GM21447 (cell line): Measurements from ENCODE around the gene STOML1.

Experiments
- ATAC-seq: cut with Tn5 transposase; IDR thresholded peaks from one replicate; pipeline ENCODE4 v1.9.1; 2021; ENCODE audit not compliant: unreplicated experiment

STOML1 gene

GRCh38 chr15:74019734-74020133 is 27.6 kb upstream of the STOML1 start:
- no peak for ATAC-seq

GRCh38 chr15:74013374-74013894 is 21.3 kb upstream of the STOML1 start:
- ATAC-seq, result no peak

GRCh38 chr15:74011610-74012009 is 19.5 kb upstream of the STOML1 start:
- no peak for ATAC-seq

GRCh38 chr15:74010929-74011540 is 18.9 kb upstream of the STOML1 start:
- ATAC-seq, result no peak

GRCh38 chr15:74008901-74009300 is 16.8 kb upstream of the STOML1 start:
- ATAC-seq, result no peak

GRCh38 chr15:74007820-74008371 is 15.8 kb upstream of the STOML1 start:
- ATAC-seq, result no peak

- no peak for ATAC-seq
Measured at GRCh38 chr15:74006774-74007639, 14.9 kb upstream of the STOML1 start.

- no peak for ATAC-seq
Measured at GRCh38 chr15:73997986-73998385, 5.9 kb upstream of the STOML1 start.

GRCh38 chr15:73996939-73997338 is 4.8 kb upstream of the STOML1 start:
- no peak for ATAC-seq

- no peak for ATAC-seq
Measured at GRCh38 chr15:73996267-73996666, 4.2 kb upstream of the STOML1 start.

GRCh38 chr15:73994912-73995622 is 3.0 kb upstream of the STOML1 start:
- ATAC-seq, result no peak

- ATAC-seq, result peak; percentile 67
Measured at GRCh38 chr15:73994413-73994883, 2.4 kb upstream of the STOML1 start, which contains the start of gene PML. TSS of gene PML (plus strand) at chr15:73994716. CDS start at chr15:73994813, 97 bp downstream.

GRCh38 chr15:73993211-73993994 is 1.3 kb upstream of the STOML1 start:
- ATAC-seq, result no peak

- ATAC-seq, result no peak
Measured at GRCh38 chr15:73992594-73992898, 451 bp upstream of the STOML1 start.

GRCh38 chr15:73991260-73991659 is 835 bp downstream of the STOML1 start:
- ATAC-seq, result no peak

GRCh38 chr15:73990250-73991005 is 1.7 kb downstream of the STOML1 start:
- ATAC-seq, result no peak

GRCh38 chr15:73989001-73989798 is 2.9 kb downstream of the STOML1 start:
- ATAC-seq, result no peak

GRCh38 chr15:73988445-73988969 is 3.6 kb downstream of the STOML1 start:
- no peak for ATAC-seq
